ENCODE measurements around the gene PAX7.

Gene PAX7

DNA sequence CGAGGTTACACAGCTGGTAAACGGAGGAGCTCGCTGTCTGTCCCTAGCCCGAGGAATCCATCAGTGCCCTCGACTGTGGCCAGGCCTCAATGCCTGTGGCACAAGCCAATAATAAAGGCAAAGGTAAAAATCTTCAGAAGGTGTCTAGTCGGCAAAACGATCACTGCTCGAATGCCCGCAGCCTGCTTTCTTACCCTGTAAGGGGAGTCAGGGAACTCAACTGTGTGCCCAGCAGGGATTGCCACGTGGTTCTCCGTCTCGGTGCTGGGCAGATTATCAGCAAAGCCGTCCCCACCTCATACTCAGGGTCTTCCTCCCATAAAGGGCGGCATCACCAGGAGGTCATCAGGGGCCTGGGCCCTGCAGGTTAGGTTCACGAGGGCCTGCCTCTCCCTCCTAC, 103.4 kb downstream of the PAX7 start:
- no peaks in the 10 kb centered on the region; the same call in none of the 2 replicates for H3K27me3 ChIP-seq (replicated peaks; ENCODE audit: control insufficient read depth, insufficient read depth, low read length)
- no peak for DNase-seq (ENCODE audit: extremely low read depth, insufficient read length)
- no peaks in the 10 kb centered on the region for H3K36me3 ChIP-seq (ENCODE audit: control insufficient read depth, insufficient read depth, low read length)
- no peak for TF ChIP-seq CTCF (IDR thresholded peaks at IDR 0.05; ENCODE audit: insufficient read depth, low read length, poor library complexity, severe bottlenecking)
- H3K4me3 ChIP-seq (replicated peaks; ENCODE audit: low read depth, low read length), result no peak overlapping the region

DNA sequence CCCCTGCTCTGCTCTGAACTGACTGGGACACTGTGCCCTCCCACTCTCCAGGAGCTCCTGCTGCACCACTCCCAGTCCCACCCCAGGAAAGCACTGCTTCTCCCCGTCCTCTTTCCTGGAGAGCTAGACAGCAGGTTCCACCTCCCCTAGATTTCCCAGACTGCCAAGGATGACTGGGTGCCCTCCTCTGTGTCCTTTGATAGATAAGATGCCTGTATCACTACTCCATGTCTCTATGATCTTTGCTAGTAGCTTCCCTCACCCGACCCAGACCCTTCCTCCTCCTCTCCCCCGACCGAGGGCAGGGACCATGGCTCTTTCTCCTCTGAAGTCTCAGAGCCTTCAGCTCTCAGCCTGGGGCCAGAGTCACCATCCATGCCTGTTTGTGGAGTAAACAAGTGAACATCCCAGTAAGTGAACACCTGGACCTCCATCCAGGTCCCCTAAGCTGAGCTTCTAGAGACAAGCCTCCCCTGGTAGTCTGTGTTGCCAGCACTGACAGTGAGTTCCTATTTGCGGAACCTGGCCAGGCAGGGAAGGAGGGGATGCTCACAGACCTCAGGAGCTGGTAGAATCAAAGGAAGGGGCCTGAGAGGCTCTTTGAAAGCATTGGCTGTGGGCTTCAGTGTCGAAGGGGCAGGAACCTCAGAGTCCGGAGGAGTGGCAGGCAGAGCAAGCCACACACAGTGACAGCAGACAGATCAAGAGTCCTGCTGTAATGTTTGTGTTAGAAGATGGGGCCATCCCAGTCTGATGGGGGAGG, 104.0 kb downstream of the PAX7 start:
- Histone ChIP-seq H3K27me3 (replicated peaks; ENCODE audit: control insufficient read depth, insufficient read depth, low read length) (no peaks in the 10 kb centered on the region; the same call in none of the 2 replicates), H3K36me3 (ENCODE audit: control insufficient read depth, insufficient read depth, low read length) (no peaks in the 10 kb centered on the region), H3K4me3 (replicated peaks; ENCODE audit: low read depth, low read length) (no peak overlapping the region)
- no peak for TF ChIP-seq CTCF (IDR thresholded peaks at IDR 0.05; ENCODE audit: insufficient read depth, low read length, poor library complexity, severe bottlenecking)
- no peak for DNase-seq (ENCODE audit: extremely low read depth, insufficient read length)

DNA sequence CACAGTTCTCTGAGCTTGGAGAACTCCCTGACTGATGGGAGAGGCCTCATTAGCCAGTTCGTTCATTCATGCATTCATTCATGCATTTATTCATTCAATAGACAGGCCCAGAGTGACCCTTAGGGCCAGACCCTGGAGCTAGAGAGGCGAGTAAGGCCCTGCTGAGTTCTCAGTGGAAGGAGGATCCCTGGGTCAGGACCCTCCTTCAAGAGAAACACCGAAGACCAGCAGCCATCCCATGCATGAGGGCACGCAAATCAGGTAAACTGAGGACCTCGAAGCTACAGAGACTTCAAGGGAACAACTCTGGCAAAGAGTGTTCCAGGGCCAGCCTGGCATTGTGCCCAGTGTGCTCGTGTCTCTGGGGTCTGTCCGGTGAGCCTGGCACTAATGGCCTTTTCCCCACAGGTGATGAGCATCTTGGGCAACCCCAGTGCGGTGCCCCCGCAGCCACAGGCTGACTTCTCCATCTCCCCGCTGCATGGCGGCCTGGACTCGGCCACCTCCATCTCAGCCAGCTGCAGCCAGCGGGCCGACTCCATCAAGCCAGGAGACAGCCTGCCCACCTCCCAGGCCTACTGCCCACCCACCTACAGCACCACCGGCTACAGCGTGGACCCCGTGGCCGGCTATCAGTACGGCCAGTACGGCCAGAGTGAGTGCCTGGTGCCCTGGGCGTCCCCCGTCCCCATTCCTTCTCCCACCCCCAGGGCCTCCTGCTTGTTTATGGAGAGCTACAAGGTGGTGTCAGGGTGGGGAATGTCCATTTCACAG, 104.8 kb downstream of the PAX7 start:
- H3K4me3 ChIP-seq (replicated peaks; ENCODE audit: low read depth, low read length), result no peak overlapping the region

GRCh38 chr1:18736958-18737357, 106.3 kb downstream of the PAX7 start:
- no peak for TF ChIP-seq CTCF (IDR thresholded peaks at IDR 0.05; ENCODE audit: insufficient read depth, low read length, poor library complexity, severe bottlenecking)
- no peaks in the 10 kb centered on the region; the same call in none of the 2 replicates for H3K27me3 ChIP-seq (replicated peaks; ENCODE audit: control insufficient read depth, insufficient read depth, low read length)
- H3K36me3 ChIP-seq (ENCODE audit: control insufficient read depth, insufficient read depth, low read length), result no peaks in the 10 kb centered on the region
- no peak for DNase-seq (ENCODE audit: extremely low read depth, insufficient read length)
- no peak overlapping the region for H3K4me3 ChIP-seq (replicated peaks; ENCODE audit: low read depth, low read length)

More for the DNA sequence above, 104.8 kb downstream of the PAX7 start:
- DNase-seq (ENCODE audit: extremely low read depth, insufficient read length), result no peak
- Histone ChIP-seq H3K27me3 (replicated peaks; ENCODE audit: control insufficient read depth, insufficient read depth, low read length) (no peaks in the 10 kb centered on the region; the same call in none of the 2 replicates), H3K36me3 (ENCODE audit: control insufficient read depth, insufficient read depth, low read length) (no peaks in the 10 kb centered on the region)
- no peak for TF ChIP-seq CTCF (IDR thresholded peaks at IDR 0.05; ENCODE audit: insufficient read depth, low read length, poor library complexity, severe bottlenecking)

- no peak for DNase-seq (ENCODE audit: extremely low read depth, insufficient read length)
- Histone ChIP-seq H3K4me3 (replicated peaks; ENCODE audit: low read depth, low read length) (no peak overlapping the region), H3K36me3 (ENCODE audit: control insufficient read depth, insufficient read depth, low read length) (no peaks in the 10 kb centered on the region), H3K27me3 (replicated peaks; ENCODE audit: control insufficient read depth, insufficient read depth, low read length) (no peaks in the 10 kb centered on the region; the same call in none of the 2 replicates)
- no peak for TF ChIP-seq CTCF (IDR thresholded peaks at IDR 0.05; ENCODE audit: insufficient read depth, low read length, poor library complexity, severe bottlenecking)
These were observed 107.5 kb downstream of the PAX7 start for GRCh38 chr1:18738126-18738525.

Data from GM06990 (cell line).